UCSD-AML1 (cell line): Measurements from ENCODE around the gene LRRC8E.
"Not testable (repeated sequence)": the region's sequence is repeated elsewhere in the genome, so short reads cannot be mapped to it uniquely, and the experiment has no call there.

ENCODE experiments used
- DNase-seq: peaks from one replicate; lab custom pipeline; 2025; ENCODE audit not compliant: unreplicated experiment; lab: John Stamatoyannopoulos, UW

Gene LRRC8E

DNA sequence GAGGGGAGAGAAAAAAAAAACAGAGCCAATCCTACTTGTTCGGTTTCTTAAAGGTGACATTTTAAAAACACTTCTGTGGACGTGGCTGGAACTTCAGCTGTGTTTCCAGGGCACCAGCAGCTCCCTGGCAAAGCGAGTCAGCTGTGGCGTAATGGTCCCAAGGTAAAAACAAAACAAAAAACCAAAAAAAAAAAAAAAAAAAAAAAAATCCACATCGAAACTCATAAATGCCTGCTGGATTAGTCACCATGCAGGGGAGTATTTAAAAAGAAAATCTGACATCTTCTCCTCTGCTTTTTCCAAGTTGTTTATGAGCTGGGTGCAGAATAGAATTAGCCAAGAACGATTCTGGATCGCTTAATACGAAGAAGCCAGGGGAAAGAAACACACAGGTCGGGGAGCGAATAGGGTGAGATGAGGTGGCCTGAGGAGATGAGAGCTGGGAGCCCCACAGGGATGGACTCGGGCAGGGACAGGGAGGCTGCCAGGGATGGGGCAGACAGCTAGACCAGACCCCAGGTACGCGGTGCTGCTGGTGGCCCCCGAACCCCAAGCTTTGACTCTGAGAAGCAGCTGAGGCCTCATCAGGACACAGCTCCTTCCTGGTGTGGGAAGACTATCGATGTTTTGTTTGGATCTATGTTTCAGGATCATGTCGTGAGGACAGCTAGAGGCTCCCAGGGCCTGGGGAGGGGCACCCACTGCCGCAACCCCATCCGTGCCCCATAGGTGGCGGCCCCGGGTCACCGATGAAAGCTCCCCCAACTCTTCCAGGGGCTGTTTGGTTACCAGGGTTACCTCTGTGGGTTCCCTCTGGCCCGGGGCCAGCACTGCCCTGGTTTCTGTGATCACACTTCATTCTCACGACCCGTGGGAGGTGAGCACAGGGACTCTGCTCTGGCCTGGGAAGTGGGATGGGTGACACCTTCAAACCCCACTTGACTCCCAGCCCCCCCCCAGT lies 40.7 kb downstream of the LRRC8E start:
- peak; percentile 50 for DNase-seq

DNA sequence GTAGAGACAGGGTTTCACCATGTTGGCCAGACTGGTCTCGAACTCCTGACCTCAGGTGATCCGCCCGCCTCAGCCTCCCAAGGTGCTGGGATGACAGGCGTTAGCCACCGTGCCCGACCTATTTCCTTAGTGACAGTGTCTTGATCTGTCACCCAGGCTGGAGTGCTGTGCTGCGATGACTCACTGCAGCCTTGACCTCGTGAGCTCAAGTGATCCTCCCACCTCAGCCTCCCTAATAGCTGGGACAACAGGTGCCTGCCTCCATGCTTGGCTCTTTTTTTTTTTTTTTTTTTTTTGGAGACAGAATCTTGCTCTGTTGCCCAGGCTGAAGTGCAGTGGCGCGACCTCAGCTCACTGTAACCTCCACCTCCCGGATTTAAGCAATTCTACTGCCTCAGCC lies 41.7 kb downstream of the LRRC8E start:
- DNase-seq: not testable (repeated sequence)

GRCh38 chr19:7930765-7931164 lies 42.5 kb downstream of the LRRC8E start:
- DNase-seq: no peak

GRCh38 chr19:7931221-7932061 lies 43.1 kb downstream of the LRRC8E start:
- DNase-seq: no peak

- DNase-seq: no peak
These were observed 44.1 kb downstream of the LRRC8E start for GRCh38 chr19:7932276-7932929.

- DNase-seq: no peak
These were observed 44.6 kb downstream of the LRRC8E start for GRCh38 chr19:7932930-7933300.

GRCh38 chr19:7933411-7933810 lies 45.1 kb downstream of the LRRC8E start:
- no peak for DNase-seq

GRCh38 chr19:7933828-7934725 lies 45.8 kb downstream of the LRRC8E start:
- no peak for DNase-seq

- no peak for DNase-seq
These were observed 46.5 kb downstream of the LRRC8E start for GRCh38 chr19:7934766-7935165.

DNA sequence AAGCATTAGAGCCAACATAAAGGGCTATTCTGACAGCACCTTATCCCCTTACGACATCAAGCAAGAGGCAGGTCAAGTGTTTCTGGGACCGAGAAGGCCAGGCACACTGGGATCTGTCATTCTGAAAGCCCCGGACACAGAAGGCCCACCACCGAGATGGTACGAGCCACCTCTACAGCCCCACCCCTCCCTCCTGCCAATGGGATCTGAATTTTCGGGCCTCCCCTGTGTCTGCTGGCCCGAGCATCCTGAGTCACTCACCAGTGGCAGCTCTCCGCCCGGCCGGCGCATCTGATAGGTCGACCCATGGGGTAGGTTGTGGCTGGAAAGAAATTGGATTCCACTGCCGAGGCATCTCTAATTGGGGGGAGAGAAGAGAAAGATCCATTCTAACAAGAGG lies 52.5 kb downstream of the LRRC8E start:
- DNase-seq: no peak

- no peak for DNase-seq
These were observed 53.7 kb downstream of the LRRC8E start for GRCh38 chr19:7941895-7942596.

DNA sequence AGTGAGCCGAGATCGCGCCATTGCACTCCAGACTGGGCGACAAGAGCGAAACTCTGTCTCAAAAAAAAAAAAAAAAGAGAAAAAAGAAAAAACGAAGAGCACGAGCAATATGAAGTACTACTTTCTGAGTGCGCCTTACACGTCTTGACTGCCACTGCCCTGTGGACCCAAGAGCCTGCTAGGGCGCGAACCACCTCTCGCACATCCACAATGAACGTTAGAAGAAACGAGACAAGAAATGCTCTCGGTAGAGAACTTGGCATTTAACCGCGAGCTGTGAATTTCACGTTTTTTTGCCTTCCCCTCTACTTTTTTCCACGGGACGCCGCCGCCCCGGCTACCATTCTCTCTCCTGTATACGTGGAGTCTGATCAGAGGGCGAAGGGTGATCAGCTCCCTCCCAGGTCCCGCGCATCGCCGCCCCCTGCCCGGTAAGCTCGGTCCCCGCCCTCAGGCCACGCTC lies 54.7 kb downstream of the LRRC8E start:
- no peak for DNase-seq

DNA sequence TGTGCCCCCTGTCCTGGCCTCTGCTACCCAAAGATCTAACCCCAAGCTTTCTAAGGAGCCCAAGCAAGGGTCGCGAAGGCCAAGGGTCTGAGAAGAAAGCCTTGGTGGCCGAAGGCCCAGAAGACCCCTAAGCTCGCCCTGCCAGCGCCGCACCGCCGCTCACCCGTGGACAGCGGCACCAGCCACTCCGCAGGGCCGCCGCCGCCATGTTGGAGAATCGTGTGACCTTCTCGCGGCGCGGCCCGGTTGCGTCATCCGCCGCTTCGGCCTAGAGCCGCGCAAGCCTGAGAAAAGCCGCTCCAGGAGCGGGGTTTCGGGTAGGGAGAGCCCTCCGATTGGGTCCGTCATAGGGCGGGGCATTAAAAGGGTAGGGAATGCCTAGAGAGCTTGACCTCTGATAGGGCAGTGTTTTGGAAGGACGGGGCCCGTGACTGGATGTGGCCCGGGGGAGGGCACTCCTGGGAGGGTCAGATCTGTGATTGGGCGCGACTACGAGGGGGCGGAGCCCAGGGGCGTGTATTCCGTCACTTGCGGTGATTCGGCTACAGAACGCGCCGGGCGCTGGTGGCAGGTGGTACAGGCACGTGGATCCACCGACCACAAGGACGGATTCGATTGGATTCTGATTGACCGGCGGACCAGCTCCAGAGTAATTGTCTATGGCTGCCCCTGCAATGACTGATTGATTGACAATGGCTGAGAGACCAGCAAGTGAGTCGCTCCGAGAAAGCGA lies 55.3 kb downstream of the LRRC8E start, which contains the start of gene TIMM44:
Gene TIMM44 (minus strand): TSS at position 223 of the 733 bp plus-strand sequence. CDS start 15 bp downstream, at position 208.
- peak; percentile 98 for DNase-seq

DNA sequence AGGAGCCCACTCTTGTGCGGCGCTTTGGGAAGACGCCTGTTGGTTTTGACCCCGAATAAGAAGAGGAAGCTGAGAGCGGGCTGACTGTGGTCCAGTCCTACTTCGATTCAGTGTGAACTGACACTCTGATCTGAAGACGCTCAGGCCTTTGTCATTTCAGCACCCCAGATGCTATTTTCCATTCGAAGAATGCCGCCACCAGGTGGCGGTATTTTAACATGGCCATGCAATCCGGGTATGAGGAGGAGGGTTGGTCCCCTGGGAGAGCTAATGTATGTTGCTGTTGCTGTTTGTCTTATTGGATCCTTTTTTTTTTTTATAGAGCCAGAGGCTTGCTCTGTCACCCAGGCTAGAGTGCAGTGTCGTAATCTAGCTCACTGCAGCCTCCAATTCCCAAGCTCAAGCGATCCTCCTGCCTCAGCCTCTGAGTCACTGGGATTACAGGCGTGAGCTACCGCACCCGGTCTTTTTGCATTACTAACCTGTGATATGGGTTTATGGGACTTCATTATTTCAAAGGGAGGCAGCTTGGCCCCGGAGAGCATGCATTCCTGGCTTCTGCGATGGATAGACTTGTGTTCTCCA lies 56.0 kb downstream of the LRRC8E start:
- DNase-seq: peak; percentile 83

- DNase-seq: no peak
These were observed 59.6 kb downstream of the LRRC8E start for GRCh38 chr19:7947939-7948338.
